Measurements from ENCODE around the gene TRA2B.

Gene TRA2B

DNA sequence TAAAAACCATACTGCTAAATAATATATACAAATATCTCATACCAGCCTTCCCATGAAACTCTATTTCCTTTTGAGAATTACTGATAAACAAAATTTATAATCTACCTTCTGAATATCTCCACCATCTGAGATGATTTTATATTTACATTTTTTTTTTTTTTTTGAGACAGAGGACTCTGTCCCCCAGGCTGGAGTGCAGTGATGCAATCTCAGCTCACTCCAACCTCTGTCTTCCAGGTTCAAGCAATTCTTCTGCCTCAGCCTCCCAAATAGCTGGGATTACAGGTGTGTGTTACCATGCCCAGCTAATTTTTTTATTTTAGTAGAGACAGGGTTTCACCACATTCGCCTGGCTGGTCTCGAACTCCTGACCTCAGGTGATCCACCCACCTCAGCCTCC is 70.2 kb downstream of the TRA2B start:
- DNase-seq (ENCODE audit: low spot score), result no peak

DNA sequence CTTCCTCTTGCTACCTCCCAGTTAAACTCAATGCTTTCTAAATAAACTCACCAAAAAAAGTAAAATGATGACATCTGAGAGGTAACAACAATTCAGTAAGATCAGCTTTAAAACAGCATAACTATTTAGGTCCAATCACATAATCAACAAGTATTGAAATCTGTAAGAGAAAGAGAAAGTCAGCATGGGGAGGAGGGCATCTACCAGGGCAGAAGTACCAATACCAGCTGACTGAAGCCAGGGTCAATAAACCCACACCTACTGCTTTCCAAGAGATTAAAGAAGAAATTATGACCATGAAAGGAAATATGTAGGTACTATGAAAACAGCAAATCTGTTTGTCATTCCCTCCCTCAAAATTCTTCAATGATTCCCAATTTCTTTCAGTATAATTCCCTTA is 70.8 kb downstream of the TRA2B start:
- no peak for DNase-seq (ENCODE audit: low spot score)

DNA sequence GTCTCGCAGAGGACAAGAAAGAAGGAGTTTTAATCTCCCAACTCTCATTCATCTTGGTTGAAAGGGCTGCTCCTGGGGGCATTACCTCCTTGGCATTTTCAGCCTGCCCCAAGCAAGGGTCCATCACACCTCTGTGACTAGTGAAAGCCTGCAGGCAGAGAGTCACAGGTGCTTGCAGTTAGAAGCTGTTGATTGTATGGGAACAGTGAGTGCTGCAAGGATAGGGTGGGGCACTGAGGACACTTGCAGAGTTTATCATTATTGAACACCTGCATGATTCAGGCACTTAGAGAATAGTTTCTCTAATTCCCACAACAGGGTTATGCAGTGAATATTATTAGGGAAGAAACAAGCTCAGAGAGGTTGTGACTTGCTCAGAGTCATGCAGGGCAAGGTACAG is 71.3 kb downstream of the TRA2B start:
- no peak for DNase-seq (ENCODE audit: low spot score)

Data from GM03348 (cell line).